Keratinocyte (primary cell): ENCODE results near the gene C1orf74. TPM values are rescaled to one million over a fixed set of nuclear protein-coding genes. Genes with fewer than 3 reads are reported as not detected.

Source experiments
- DNase-seq: peaks from one replicate; pipeline ENCODE4 v3.0.0-alpha.2; 2011; ENCODE audit warnings: low read depth, missing footprints, low spot score
- FAIRE-seq: peaks from 2 replicates; lab custom pipeline; 2011; peaks lifted over from hg19 to GRCh38; lab: Jason Lieb, UNC
- H2AFZ ChIP-seq: 2 replicates; pipeline ENCODE4 v1.6.0; 2012; ENCODE audit warnings: low read length, control low read depth, inconsistent platforms; ENCODE audit not compliant: control insufficient read depth
- H3K27ac ChIP-seq: 2 replicates; pipeline ENCODE4 v1.5.1; 2011; ENCODE audit warnings: low read length; ENCODE audit not compliant: control insufficient read depth, insufficient read depth
- H3K27me3 ChIP-seq: 3 replicates; pipeline ENCODE4 v1.6.0; 2011; ENCODE audit warnings: low read length; ENCODE audit not compliant: control insufficient read depth, insufficient read depth; ENCODE audit errors: extremely low read depth
- H3K36me3 ChIP-seq, 2 experiments: 2 replicates in 1 of 2; 3 replicates in 1 of 2; pipeline ENCODE4 v1.5.1; 2011; ENCODE audit warnings: low read length in 2 of 2, mild to moderate bottlenecking in 1 of 2; ENCODE audit not compliant: control insufficient read depth in 2 of 2, insufficient read depth in 2 of 2; ENCODE audit errors: extremely low read depth in 1 of 2
- H3K4me1 ChIP-seq: 3 replicates; pipeline ENCODE4 v1.5.1; 2011; ENCODE audit warnings: low read length; ENCODE audit not compliant: control insufficient read depth, insufficient read depth; ENCODE audit errors: extremely low read depth
- H3K4me2 ChIP-seq: 3 replicates; pipeline ENCODE4 v1.6.0; 2011; ENCODE audit warnings: low read depth, low read length; ENCODE audit not compliant: control insufficient read depth, insufficient read depth; ENCODE audit errors: extremely low read depth
- H3K4me3 ChIP-seq, 3 experiments: fragments of 200-600 bp in 1 of 3; sonication (generic) in 1 of 3; 2 replicates in 2 of 3; 3 replicates in 1 of 3; pipeline ENCODE4 v1.5.1; 2011 to 2016; ENCODE audit warnings: low read length in 3 of 3, mild to moderate bottlenecking in 3 of 3, control low read depth in 2 of 3, inconsistent platforms in 1 of 3, low read depth in 1 of 3, mixed read lengths in 1 of 3, mixed run types in 1 of 3, moderate library complexity in 1 of 3; ENCODE audit not compliant: control insufficient read depth in 2 of 3, insufficient read depth in 2 of 3; ENCODE audit errors: extremely low read depth in 1 of 3
- H3K79me2 ChIP-seq: 2 replicates; pipeline ENCODE4 v1.6.0; 2012; ENCODE audit warnings: low read length; ENCODE audit not compliant: control insufficient read depth, insufficient read depth
- H3K9ac ChIP-seq: 3 replicates; pipeline ENCODE4 v1.6.0; 2011; ENCODE audit warnings: low read length; ENCODE audit not compliant: control insufficient read depth, insufficient read depth; ENCODE audit errors: extremely low read depth
- H3K9me1 ChIP-seq: 3 replicates; pipeline ENCODE4 v1.6.0; 2011; ENCODE audit warnings: low read length; ENCODE audit not compliant: control insufficient read depth, insufficient read depth; ENCODE audit errors: extremely low read depth
- H3K9me3 ChIP-seq: 2 replicates; pipeline ENCODE4 v1.5.1; 2012; ENCODE audit warnings: low read depth, low read length; ENCODE audit not compliant: control insufficient read depth
- H4K20me1 ChIP-seq: 3 replicates; pipeline ENCODE4 v1.6.0; 2011; ENCODE audit warnings: low read length; ENCODE audit not compliant: control insufficient read depth, insufficient read depth; ENCODE audit errors: extremely low read depth
- CTCF ChIP-seq, 3 experiments: IDR thresholded peaks in 1 of 3; conservative IDR thresholded peaks in 1 of 3; optimal IDR thresholded peaks in 1 of 3; 2 replicates in 2 of 3; 3 replicates in 1 of 3; pipeline versions ENCODE3 to v1.5.1; 2011; ENCODE audit warnings: low read length in 3 of 3, mild to moderate bottlenecking in 3 of 3, moderate library complexity in 2 of 3, control low read depth in 1 of 3, inconsistent platforms in 1 of 3; ENCODE audit not compliant: insufficient read depth in 2 of 3; ENCODE audit errors: extremely low read depth in 1 of 3
- EZH2 ChIP-seq: IDR thresholded peaks from one replicate; pipeline ENCODE4 v1.6.1; 2012; ENCODE audit warnings: inconsistent platforms, mild to moderate bottlenecking, low read length, moderate library complexity
- dilution Hi-C: fragments of 300-500 bp; cut with MboI; formaldehyde crosslinking; loops from one replicate; pipeline ENCODE4 v1.7.0; 2020; ENCODE audit warnings: low sequenced_read_pairs; ENCODE audit not compliant: extremely low pct_ligation_motif_present
- polyA plus RNA-seq, 5 experiments: library from polyadenylated mRNA; depleted of rRNA in 3 of 5; stranded (reverse) in 3 of 5; stranded (forward) in 1 of 5; unstranded in 1 of 5; fragments of >200 nt; gene quantifications; 1 replicate in 1 of 5; 2 replicates in 3 of 5; 3 replicates in 1 of 5; pipeline versions ENCODE4 v1.2.1 to v1.2.3, GENCODE V29; 2011 to 2012; ENCODE audit warnings: missing spikeins in 2 of 5, low read depth in 1 of 5, low replicate concordance in 1 of 5

The C1orf74 gene
- polyA plus RNA-seq, 1 donor (not counting 4 experiments of a cell fraction or from before 2014, with no cell fraction given), result 58.1 TPM

GRCh38 chr1:209778102-209778501 is 6.3 kb downstream of the C1orf74 start:
- H3K79me2 ChIP-seq, result no peaks in the 10 kb centered on the region
- H3K27ac ChIP-seq, result no peak overlapping the region
- H3K4me3 ChIP-seq, result no peak overlapping the region
- H2AFZ ChIP-seq, result no peak overlapping the region
- dilution Hi-C loops, result no loop called here
- no peak overlapping the region for H3K4me2 ChIP-seq
- peaks cover 5 to 8% of the 10 kb centered on the region in 2 experiments for H3K36me3 ChIP-seq
- H3K4me1 ChIP-seq, result no peaks in the 10 kb centered on the region
- no peaks in the 10 kb centered on the region for H3K27me3 ChIP-seq
- no peak overlapping the region for H3K9ac ChIP-seq
- H3K9me3 ChIP-seq, result no peaks in the 10 kb centered on the region
- peaks cover 2% of the 10 kb centered on the region for H3K9me1 ChIP-seq
- TF ChIP-seq CTCF (optimal IDR thresholded peaks at IDR 0.05 in 1 of 3, IDR thresholded peaks at IDR 0.05 in 1 of 3, conservative IDR thresholded peaks at IDR 0.05 in 1 of 3; ENCODE audit: extremely low read depth in 1 of 3, insufficient read depth in 2 of 3, low read length in 3 of 3), result no peak
- no peak for FAIRE-seq
- H4K20me1 ChIP-seq, result no peaks in the 10 kb centered on the region
- DNase-seq, result no peak

GRCh38 chr1:209777587-209777986 is 6.8 kb downstream of the C1orf74 start:
- H3K27ac ChIP-seq, result no peak overlapping the region
- no peaks in the 10 kb centered on the region for H3K79me2 ChIP-seq
- no peak overlapping the region for H3K9ac ChIP-seq
- H3K27me3 ChIP-seq, result no peaks in the 10 kb centered on the region
- H3K4me1 ChIP-seq, result no peaks in the 10 kb centered on the region
- H3K36me3 ChIP-seq, result peaks cover under 1 to 4% of the 10 kb centered on the region in 2 experiments
- no peak for DNase-seq
- dilution Hi-C loops, result no loop called here
- no peak for TF ChIP-seq CTCF (optimal IDR thresholded peaks at IDR 0.05 in 1 of 3, IDR thresholded peaks at IDR 0.05 in 1 of 3, conservative IDR thresholded peaks at IDR 0.05 in 1 of 3; ENCODE audit: extremely low read depth in 1 of 3, insufficient read depth in 2 of 3, low read length in 3 of 3)
- no peak for TF ChIP-seq EZH2
- no peaks in the 10 kb centered on the region for H3K9me3 ChIP-seq
- no peak for FAIRE-seq
- peaks cover 2% of the 10 kb centered on the region for H3K9me1 ChIP-seq
- no peak overlapping the region for H2AFZ ChIP-seq
- H3K4me2 ChIP-seq, result no peak overlapping the region
- H3K4me3 ChIP-seq, result no peak overlapping the region
- no peaks in the 10 kb centered on the region for H4K20me1 ChIP-seq
